ENCODE results near the gene ENTPD7.

The ENTPD7 gene, protein sequence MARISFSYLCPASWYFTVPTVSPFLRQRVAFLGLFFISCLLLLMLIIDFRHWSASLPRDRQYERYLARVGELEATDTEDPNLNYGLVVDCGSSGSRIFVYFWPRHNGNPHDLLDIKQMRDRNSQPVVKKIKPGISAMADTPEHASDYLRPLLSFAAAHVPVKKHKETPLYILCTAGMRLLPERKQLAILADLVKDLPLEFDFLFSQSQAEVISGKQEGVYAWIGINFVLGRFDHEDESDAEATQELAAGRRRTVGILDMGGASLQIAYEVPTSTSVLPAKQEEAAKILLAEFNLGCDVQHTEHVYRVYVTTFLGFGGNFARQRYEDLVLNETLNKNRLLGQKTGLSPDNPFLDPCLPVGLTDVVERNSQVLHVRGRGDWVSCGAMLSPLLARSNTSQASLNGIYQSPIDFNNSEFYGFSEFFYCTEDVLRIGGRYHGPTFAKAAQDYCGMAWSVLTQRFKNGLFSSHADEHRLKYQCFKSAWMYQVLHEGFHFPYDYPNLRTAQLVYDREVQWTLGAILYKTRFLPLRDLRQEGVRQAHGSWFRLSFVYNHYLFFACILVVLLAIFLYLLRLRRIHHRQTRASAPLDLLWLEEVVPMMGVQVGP

DNA sequence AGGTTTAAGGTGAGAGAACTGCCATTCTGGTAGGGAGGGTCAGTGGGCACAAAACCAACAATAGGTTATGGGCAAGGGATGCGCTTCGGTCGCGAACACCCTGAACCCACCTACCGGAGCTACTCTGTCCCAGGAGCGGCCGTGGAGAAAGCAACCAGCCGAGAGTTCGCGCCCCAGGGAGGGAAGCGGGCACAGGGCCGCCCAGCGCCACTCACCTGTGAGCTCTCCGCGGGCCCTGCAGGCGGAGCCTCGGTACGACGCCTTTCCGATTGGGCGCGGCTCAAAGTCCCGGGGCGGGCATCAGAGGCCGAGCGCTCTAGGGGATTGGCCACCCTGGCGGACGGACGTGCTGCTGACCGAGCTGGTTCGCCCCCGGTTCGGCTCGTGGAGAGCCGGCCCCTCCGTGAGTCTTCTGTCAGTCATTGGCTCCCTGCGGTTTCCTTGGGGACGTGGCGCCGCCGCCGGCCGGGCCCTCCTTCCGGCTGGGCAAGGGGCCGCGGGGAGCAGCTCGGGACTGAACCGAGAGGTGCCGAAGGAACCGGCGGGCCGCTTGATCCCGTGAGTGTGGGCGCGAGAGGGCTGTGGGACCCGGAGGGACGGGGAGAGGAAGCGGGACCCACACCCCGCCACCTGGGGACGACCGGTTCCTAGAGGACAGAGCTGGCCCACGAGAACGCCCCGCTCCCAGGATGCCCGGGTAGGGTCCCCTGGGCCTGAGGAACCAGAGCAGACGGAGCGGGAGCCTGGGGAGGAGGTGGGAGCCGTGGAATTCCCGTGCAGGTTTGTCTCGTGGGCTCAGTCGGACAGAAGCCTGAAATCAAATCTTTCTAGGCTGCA lies at the start of gene ENTPD7:
ENTPD7 (plus strand) TSS at position 479 of the 837 bp plus-strand sequence. CDS start 448 bp downstream, outside the sequence.
- Histone ChIP-seq H3K27me3 (ENCODE audit: low read depth, low read length) (no peaks in the 10 kb centered on the region), H3K36me3 (ENCODE audit: control insufficient read depth in 1 of 2, insufficient read depth in 2 of 2, low read length in 2 of 2) (peaks cover 0 to 19% of the 10 kb centered on the region in 2 donors), H3K27ac (ENCODE audit: low read length) (peak within 1 kb of the TSS; percentile 55), H3K4me3 (ENCODE audit: low read depth in 1 of 2, low read length in 2 of 2) (peak within 1 kb of the TSS; percentile 87 to 91), H3K4me1 (ENCODE audit: control insufficient read depth in 1 of 2, insufficient read depth in 2 of 2, low read length in 2 of 2) (peaks cover 0 to 5% of the 10 kb centered on the region in 2 donors), H3K9me3 (ENCODE audit: control insufficient read depth in 1 of 2, low read length in 2 of 2) (no peaks in the 10 kb centered on the region)

DNA sequence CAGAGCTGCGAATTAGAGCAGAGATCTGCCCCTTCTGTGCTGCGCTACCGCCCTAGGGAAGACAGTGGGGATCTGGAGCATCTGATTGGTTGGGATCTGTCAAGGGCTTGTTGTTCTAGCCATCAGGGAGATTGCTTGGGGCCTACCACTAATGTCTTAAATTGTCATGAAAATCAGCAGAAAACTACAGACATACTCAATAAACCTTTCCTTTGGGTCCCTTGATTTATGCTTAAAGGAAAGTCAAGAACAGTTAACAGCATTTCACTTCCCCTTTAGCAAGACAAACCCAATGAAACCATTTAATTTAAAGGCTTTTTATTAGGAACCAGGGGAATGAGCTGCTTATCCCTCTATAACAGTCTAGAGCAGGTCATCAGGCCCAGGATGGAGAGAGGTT lies 49.1 kb upstream of the ENTPD7 start:
- Histone ChIP-seq H3K36me3 (ENCODE audit: control insufficient read depth in 1 of 2, insufficient read depth in 2 of 2, low read length in 2 of 2) (peaks cover 29 to 34% of the 10 kb centered on the region in 2 donors), H3K4me3 (ENCODE audit: low read depth in 1 of 2, low read length in 2 of 2) (no peak overlapping the region), H3K27me3 (ENCODE audit: low read depth, low read length) (no peaks in the 10 kb centered on the region), H3K4me1 (ENCODE audit: control insufficient read depth in 1 of 2, insufficient read depth in 2 of 2, low read length in 2 of 2) (no peaks in the 10 kb centered on the region), H3K27ac (ENCODE audit: low read length) (no peak overlapping the region), H3K9me3 (ENCODE audit: control insufficient read depth in 1 of 2, low read length in 2 of 2) (no peaks in the 10 kb centered on the region)

DNA sequence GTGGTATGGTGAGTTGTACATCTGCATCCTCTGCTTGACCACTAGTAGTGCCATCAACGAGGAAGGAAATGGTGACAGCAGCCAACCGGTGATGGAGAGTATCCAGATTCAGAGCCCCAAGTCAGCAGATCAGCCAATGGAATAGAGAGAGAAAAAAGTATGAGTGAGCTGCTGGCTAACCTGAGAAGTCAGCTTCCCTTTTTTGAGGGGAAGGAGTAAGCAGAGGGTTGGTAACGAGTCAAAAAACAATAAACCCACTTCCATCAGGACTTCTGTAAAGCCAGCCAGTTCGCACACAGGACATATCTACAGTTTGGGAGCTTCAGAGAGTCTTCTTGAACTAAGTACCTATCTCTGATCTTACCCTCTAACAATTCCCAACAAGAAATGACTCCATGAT lies 48.0 kb upstream of the ENTPD7 start:
- Histone ChIP-seq H3K36me3 (ENCODE audit: control insufficient read depth in 1 of 2, insufficient read depth in 2 of 2, low read length in 2 of 2) (peaks cover 29 to 34% of the 10 kb centered on the region in 2 donors), H3K27me3 (ENCODE audit: low read depth, low read length) (no peaks in the 10 kb centered on the region), H3K4me1 (ENCODE audit: control insufficient read depth in 1 of 2, insufficient read depth in 2 of 2, low read length in 2 of 2) (peaks cover under 1 to 7% of the 10 kb centered on the region in 2 donors), H3K27ac (ENCODE audit: low read length) (no peak overlapping the region), H3K9me3 (ENCODE audit: control insufficient read depth in 1 of 2, low read length in 2 of 2) (no peaks in the 10 kb centered on the region), H3K4me3 (ENCODE audit: low read depth in 1 of 2, low read length in 2 of 2) (no peak overlapping the region)

DNA sequence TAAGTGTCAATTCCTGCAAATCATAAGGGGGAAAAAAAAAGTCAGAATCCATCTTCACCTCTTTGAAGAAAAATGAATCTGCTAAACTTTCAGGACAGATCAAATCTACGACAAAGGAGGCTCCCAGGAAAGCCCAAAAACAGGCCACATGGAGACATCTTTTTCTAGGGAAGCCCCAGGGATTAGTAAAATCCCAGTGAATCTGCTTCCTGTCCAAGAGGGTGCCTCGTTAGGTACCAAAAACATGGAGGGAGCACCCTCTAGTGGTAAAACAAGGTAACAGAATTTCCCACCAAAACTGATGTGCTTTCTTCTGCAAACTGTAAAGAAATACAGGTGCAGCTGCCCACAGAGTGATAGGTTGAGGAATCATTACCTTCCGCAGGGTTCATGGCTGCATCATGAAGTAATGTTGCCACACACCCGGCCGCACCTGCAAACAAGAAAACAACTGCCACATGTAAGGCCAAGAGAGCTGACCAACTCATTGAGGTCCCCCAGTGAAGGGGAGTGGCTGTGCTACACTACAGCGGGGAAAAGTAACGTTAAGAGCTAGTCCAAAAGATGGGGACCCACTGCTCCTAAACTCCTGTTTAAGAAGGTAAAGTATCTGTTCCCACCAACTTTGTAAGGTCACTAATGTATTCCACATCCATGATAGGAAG lies 47.0 kb upstream of the ENTPD7 start:
- no peaks in the 10 kb centered on the region for H3K27me3 ChIP-seq (ENCODE audit: low read depth, low read length)
- peaks cover 29 to 34% of the 10 kb centered on the region in 2 donors for H3K36me3 ChIP-seq (ENCODE audit: control insufficient read depth in 1 of 2, insufficient read depth in 2 of 2, low read length in 2 of 2)
- H3K27ac ChIP-seq (ENCODE audit: low read length), result no peak overlapping the region
- H3K4me3 ChIP-seq (ENCODE audit: low read depth in 1 of 2, low read length in 2 of 2), result no peak overlapping the region
- H3K4me1 ChIP-seq (ENCODE audit: control insufficient read depth in 1 of 2, insufficient read depth in 2 of 2, low read length in 2 of 2), result peaks cover 5 to 11% of the 10 kb centered on the region in 2 donors
- no peaks in the 10 kb centered on the region for H3K9me3 ChIP-seq (ENCODE audit: control insufficient read depth in 1 of 2, low read length in 2 of 2)

DNA sequence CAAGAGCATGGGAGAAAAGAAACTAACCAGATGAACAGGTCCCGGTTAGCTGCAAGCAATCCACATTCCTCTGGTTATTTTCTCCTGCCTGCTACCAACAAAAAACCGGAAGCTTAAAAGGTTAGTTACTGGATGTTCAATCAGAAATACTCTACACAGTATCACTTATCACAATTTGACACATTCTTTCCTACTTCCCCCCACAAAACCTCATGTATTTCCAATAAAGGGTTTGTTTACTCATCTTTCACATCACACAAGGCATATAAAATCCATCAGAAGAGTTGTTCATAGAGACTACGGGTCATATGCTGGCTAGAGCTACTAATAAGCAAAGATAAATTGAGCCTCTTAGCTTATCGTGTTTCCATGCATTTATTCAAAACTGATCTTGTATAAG lies 43.9 kb upstream of the ENTPD7 start:
- Histone ChIP-seq H3K4me3 (ENCODE audit: low read depth in 1 of 2, low read length in 2 of 2) (no peak overlapping the region), H3K36me3 (ENCODE audit: control insufficient read depth in 1 of 2, insufficient read depth in 2 of 2, low read length in 2 of 2) (peaks cover 17 to 20% of the 10 kb centered on the region in 2 donors), H3K27ac (ENCODE audit: low read length) (no peak overlapping the region), H3K27me3 (ENCODE audit: low read depth, low read length) (no peaks in the 10 kb centered on the region), H3K9me3 (ENCODE audit: control insufficient read depth in 1 of 2, low read length in 2 of 2) (no peaks in the 10 kb centered on the region), H3K4me1 (ENCODE audit: control insufficient read depth in 1 of 2, insufficient read depth in 2 of 2, low read length in 2 of 2) (peaks cover 19 to 30% of the 10 kb centered on the region in 2 donors)

DNA sequence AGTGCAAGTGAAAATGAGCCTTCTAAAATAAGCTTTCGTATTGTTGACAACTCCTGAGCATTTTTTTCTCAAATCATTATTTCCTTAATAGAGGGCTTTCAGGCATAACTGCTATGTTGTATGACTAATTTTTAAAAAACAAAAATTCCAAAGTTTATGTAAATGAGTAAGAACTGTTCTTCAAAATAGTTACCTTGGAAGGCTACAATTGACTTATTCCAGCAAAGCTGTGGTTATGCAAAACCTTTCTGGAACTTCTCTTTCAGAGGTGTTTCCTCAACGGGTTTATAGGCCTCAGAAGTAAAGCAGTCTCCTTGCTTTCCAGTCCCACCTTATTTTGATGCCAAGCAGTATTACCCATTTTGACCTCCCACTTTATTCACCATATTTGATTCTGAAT lies 41.6 kb upstream of the ENTPD7 start:
- no peaks in the 10 kb centered on the region for H3K9me3 ChIP-seq (ENCODE audit: control insufficient read depth in 1 of 2, low read length in 2 of 2)
- peaks cover 9 to 20% of the 10 kb centered on the region in 2 donors for H3K36me3 ChIP-seq (ENCODE audit: control insufficient read depth in 1 of 2, insufficient read depth in 2 of 2, low read length in 2 of 2)
- H3K27me3 ChIP-seq (ENCODE audit: low read depth, low read length), result no peaks in the 10 kb centered on the region
- peak overlapping the region; percentile 95 for H3K27ac ChIP-seq (ENCODE audit: low read length)
- H3K4me1 ChIP-seq (ENCODE audit: control insufficient read depth in 1 of 2, insufficient read depth in 2 of 2, low read length in 2 of 2), result peaks cover 19 to 34% of the 10 kb centered on the region in 2 donors
- peak overlapping the region; percentile 91 to 94 for H3K4me3 ChIP-seq (ENCODE audit: low read depth in 1 of 2, low read length in 2 of 2)

DNA sequence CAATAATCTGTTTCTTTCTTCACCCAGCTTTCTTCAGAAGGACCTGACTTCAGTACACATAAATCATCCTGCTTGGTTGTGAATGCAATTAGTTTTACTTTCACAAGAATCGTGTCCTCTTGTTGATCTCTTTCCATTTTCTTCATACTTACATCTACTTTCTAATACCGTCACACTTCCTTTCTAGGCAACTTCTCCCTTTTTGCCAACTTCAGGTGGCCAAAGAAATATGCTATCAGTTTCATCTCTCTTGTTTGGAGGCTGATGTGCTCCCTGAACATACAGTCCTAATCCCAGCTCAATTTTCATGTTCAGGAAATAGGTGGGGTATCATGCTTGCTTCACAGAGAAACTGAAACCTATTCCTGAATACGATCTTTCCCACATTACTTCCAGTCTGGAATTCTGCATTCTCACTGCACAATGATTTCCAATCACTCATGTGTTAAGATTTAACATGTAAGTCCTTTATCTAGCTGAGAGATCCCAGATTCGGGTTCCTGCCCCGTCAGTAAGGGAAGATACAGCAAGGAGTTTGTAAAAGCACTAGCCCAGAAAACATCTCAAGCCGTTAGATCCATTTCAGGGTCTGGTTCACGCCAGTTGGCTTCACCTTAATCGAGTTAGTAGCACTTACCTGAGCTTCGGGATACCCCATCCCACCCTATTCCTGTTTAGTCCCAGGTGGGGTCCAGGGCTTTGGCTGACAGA lies 40.1 kb upstream of the ENTPD7 start:
- Histone ChIP-seq H3K9me3 (ENCODE audit: control insufficient read depth in 1 of 2, low read length in 2 of 2) (no peaks in the 10 kb centered on the region), H3K27me3 (ENCODE audit: low read depth, low read length) (no peaks in the 10 kb centered on the region), H3K27ac (ENCODE audit: low read length) (peak overlapping the region; percentile 95), H3K4me1 (ENCODE audit: control insufficient read depth in 1 of 2, insufficient read depth in 2 of 2, low read length in 2 of 2) (peaks cover 19 to 34% of the 10 kb centered on the region in 2 donors), H3K36me3 (ENCODE audit: control insufficient read depth in 1 of 2, insufficient read depth in 2 of 2, low read length in 2 of 2) (peaks cover 0 to 10% of the 10 kb centered on the region in 2 donors), H3K4me3 (ENCODE audit: low read depth in 1 of 2, low read length in 2 of 2) (peak overlapping the region; percentile 91 to 94)

DNA sequence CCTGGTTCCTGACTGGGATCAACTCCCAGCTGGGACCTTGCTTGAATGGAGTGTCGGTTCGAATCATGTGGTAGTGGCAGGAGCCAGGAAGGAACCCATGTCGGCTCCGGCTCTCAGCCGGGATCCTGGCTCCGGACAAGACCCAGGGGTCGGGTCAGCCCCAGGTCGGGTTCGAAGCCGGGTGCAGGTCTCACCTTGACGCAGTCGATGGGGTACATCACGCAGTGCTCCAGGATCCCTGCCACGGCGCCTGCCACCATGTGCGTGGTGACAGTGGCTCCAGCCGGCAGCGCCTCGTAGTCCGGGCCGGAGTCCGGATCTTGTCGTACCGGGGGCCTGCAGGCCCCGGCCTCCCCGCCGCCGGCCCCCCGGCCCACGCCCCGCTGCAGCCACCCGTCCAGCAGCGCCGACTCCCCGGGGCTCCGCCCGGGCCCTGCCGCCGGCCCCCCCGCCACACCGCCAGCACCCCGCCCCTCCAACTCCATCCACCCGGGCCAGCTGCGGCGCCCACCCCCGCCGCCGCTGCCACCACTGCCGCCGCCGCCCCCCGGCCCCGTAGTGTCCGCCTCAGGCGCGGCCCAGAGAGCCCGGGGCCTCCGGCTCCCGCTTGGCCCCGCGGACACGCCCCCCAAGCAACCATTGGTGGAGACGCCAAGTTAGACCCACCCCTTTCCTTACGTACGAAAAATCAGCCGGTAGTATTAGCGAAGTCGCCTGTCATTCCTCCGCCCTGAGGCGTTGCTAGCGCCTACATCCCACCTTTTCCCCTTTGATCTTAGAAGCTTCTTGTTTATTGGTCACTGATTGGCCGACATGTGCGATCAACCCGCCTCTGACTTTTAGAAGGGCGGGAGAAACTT lies 39.2 kb upstream of the ENTPD7 start, which contains the start of gene SLC25A28:
SLC25A28 (minus strand) TSS at position 589 of the 860 bp plus-strand sequence; CDS start at position 485, 104 bp downstream.
- Histone ChIP-seq H3K27ac (ENCODE audit: low read length) (peak within 1 kb of the TSS; percentile 95), H3K36me3 (ENCODE audit: control insufficient read depth in 1 of 2, insufficient read depth in 2 of 2, low read length in 2 of 2) (peaks cover 0 to 10% of the 10 kb centered on the region in 2 donors), H3K9me3 (ENCODE audit: control insufficient read depth in 1 of 2, low read length in 2 of 2) (no peaks in the 10 kb centered on the region), H3K4me1 (ENCODE audit: control insufficient read depth in 1 of 2, insufficient read depth in 2 of 2, low read length in 2 of 2) (peaks cover 19 to 34% of the 10 kb centered on the region in 2 donors), H3K4me3 (ENCODE audit: low read depth in 1 of 2, low read length in 2 of 2) (peak within 1 kb of the TSS; percentile 91 to 94), H3K27me3 (ENCODE audit: low read depth, low read length) (no peaks in the 10 kb centered on the region)

DNA sequence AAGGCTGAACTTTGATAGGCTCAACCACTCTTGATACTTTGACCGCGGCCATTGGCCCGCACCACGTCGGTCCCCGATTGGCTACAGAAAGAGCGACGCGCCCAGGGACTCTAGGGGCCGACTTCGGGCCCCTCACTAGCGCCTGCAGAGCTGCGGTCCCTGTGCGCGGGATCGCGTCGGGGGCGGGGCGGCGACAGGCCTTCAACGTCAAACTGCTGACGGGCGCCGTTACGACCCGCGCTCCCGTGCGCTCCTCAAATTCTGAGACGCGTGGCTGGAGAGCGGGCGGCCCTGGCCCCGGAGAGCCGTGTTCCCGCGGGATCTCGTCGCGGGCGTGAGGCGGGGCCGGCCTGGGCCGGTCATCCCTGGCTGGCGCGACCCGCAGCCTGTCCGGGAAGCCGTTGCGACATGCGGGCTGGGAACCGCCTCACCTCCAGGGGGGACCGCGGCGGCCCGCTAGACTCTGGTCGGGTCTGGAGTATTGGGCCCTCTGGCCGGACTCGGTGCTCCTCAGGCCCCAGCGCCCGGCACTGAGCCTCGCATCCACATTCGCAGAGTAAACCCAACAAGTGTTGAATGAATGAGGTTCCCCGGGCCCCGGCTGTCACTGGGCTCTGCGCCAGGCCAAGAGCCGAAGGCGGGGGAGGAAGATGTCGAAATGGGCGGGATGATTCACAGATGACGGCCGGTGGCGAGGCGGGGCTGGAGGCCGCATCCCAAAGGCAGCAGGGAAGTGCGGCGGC lies 38.4 kb upstream of the ENTPD7 start:
- peak overlapping the region; percentile 95 for H3K27ac ChIP-seq (ENCODE audit: low read length)
- H3K27me3 ChIP-seq (ENCODE audit: low read depth, low read length), result no peaks in the 10 kb centered on the region
- no peaks in the 10 kb centered on the region for H3K9me3 ChIP-seq (ENCODE audit: control insufficient read depth in 1 of 2, low read length in 2 of 2)
- H3K4me3 ChIP-seq (ENCODE audit: low read depth in 1 of 2, low read length in 2 of 2), result peak overlapping the region; percentile 70 to 91
- peaks cover 19 to 30% of the 10 kb centered on the region in 2 donors for H3K4me1 ChIP-seq (ENCODE audit: control insufficient read depth in 1 of 2, insufficient read depth in 2 of 2, low read length in 2 of 2)
- peaks cover 0 to 10% of the 10 kb centered on the region in 2 donors for H3K36me3 ChIP-seq (ENCODE audit: control insufficient read depth in 1 of 2, insufficient read depth in 2 of 2, low read length in 2 of 2)

Measured in muscle layer of duodenum (tissue), 2 donors.